Kasumi-1 (cell line): ENCODE data around the gene CEP89.
"Not testable (repeated sequence)": the region's sequence is repeated elsewhere in the genome, so short reads cannot be mapped to it uniquely, and the experiment has no call there.

ENCODE experiments used
- DNase-seq, 2 experiments: peaks; one replicate each; lab custom pipeline; 2025; lab: John Stamatoyannopoulos, UW

The CEP89 gene

DNA sequence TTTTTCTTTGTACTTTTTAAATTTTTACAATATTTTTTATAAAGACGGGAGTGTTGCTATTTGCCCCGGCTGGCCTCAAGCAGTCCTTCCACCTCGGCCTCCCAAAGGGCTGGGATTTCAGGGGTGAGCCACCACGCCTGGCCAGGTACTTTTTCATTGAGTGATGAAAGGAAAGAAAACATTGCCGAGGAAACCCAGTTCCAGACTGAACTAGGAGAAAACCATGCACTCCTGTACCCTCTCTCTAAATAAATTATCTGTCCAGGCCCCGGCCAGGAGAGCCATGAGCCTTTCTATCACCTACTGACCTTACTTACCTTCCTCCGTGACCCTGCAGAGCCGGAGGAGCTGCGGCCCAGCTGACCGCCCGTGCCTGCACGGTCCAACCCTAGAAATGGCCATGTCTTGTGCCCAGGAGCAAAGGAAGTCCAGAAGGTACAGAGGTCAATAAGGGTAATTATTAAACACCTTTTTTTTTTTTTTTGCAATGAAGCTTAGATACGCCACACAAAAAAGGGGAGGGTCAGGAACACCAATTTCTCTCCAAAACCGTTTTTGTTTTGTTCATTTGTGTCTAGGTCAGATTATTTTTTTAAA is 102.3 kb downstream of the CEP89 start, which contains the start of gene SLC7A9:
TSS of gene SLC7A9 (minus strand) at position 399 of the 597 bp plus-strand sequence. CDS start 1,233 bp downstream, outside the sequence.
- no peak for DNase-seq

DNA sequence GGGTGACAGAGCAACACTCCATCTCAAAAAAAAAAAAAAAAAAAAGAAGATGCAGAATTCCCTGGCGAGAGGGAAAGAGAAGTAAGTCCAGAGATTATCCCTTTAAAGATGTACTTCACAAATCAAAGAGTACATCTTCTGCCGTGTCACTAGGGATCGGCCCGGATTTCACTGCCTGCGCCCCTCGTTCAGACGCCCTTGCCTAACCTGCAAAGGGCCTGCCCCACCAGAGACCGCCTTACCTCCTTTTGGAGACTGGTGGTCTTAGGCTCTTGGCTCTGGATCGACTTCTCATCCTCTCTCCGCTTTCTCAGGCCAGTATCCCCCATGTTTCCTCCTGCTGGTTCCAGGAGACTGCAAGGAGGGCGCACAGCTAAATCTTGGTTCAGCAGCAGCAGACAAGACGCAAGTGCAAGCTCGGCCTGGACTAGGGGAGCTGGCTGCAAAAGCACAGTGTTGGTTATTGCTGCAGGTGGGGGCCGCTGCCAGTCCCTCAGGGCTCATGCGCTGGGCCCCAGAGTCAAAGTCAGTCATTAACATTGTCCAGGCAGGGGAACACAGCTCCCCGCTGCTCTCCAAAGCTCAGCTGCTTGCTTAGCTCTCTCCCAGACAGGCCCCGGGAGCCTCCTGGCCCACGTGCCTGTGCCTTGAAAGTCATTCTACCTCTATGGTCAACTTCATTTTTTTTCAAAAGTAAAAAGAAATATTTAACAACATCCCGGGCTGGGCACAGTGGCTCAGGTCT is 103.4 kb downstream of the CEP89 start:
- no peak for DNase-seq

DNA sequence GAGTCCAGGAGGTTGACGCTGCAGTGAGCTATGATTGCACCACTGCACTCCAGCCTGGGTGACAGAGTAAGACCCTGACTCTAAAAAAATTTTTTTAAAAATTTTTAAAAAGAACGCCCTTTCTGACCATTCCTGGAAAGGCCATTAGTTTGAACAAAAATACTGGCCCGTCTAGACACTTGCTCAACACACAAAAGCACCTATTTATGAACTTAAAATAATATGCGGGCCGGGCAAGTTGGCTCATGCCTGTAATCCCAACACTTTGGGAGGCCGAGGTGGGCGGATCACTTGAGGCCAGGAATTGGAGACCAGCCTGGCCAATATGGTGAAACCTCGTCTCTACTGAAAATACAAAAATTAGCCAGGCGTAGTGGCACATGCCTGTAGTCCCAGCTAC is 104.3 kb downstream of the CEP89 start:
- not testable (repeated sequence) for DNase-seq

DNA sequence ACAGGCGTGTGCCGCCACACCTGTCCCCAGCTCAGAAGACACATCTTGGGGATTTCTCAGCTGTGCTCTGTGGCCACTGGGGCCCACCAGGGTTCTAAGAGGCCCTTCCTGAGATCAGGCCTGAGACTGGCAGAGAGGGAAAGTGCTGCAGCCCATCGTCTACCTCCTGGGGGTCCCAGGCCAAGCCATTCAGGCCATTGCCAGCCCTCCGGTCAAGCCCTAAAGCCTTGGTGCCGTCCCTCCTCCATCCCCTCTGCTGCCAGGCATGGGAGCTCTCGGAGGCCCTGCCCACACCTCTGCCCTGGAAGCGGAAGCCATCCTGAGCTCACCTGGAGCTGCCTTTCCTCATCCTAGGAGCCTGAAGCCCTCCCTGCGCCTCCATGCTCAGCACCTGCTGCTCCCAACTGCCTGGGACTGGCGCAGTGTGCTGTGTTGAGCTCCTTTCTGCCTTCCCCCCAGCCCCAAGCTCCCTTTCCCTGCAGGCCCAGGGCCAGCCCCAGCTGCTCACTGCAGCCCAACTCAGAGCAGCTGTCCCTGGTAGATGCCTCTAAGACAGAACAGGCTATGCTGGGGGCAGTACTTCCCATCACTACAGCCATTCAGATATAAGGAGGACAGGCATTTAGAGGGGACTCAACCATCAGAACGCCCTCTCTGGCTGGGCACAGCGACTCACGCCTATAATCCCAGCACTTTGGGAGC is 105.0 kb downstream of the CEP89 start:
- no peak for DNase-seq

GRCh38 chr19:32866061-32866460 is 105.7 kb downstream of the CEP89 start:
- no peak for DNase-seq

GRCh38 chr19:32865326-32865725 is 106.4 kb downstream of the CEP89 start:
- no peak for DNase-seq

GRCh38 chr19:32864318-32865007 is 107.3 kb downstream of the CEP89 start:
- DNase-seq, result no peak

- DNase-seq, result no peak
These were observed 107.9 kb downstream of the CEP89 start for GRCh38 chr19:32863841-32864240.

DNA sequence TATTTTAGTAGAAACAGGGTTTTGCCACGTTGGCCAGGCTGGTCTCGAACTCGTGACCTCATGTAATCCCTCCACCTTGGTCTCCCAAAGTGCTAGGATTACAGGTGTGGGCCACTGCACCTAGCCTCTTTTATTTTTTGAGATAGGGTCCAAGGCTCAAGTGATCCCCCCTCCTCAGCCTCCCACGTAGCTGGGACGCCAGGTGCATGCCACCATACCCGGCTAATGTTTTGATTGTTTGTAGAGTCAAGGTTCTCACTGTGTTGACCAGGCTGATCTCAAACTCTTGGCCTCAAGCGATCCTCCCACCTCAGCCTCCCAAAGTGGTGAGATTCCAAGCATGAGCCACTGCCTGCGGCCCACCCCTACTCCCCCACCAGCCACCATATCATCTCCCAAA is 108.5 kb downstream of the CEP89 start:
- DNase-seq, result no peak

GRCh38 chr19:32862741-32863140 is 109.0 kb downstream of the CEP89 start:
- DNase-seq, result no peak

- DNase-seq, result no peak
These were observed 109.6 kb downstream of the CEP89 start for GRCh38 chr19:32862173-32862572.

- no peak for DNase-seq
These were observed 110.2 kb downstream of the CEP89 start for GRCh38 chr19:32861596-32861995.

DNA sequence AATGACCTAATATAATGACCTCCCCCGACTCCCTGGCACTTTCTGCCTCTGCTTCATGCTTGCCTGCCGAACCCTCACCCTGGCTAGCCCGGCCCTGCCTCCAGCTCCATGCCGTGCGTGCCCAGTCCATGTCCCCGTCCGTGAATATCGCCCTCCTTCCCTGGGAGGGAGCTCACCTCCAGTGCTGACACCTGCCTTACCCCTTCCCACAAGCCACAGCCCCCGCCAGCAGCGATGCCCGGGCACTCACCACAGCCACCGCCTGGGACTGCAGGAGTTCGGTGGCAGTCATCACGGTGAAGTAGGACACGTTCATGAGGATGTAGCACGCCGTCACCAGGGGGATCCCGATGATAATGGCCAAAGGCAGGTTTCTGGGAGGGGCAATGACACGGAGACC is 112.2 kb downstream of the CEP89 start:
- no peak for DNase-seq

- no peak for DNase-seq
These were observed 113.2 kb downstream of the CEP89 start for GRCh38 chr19:32858559-32858958.

DNA sequence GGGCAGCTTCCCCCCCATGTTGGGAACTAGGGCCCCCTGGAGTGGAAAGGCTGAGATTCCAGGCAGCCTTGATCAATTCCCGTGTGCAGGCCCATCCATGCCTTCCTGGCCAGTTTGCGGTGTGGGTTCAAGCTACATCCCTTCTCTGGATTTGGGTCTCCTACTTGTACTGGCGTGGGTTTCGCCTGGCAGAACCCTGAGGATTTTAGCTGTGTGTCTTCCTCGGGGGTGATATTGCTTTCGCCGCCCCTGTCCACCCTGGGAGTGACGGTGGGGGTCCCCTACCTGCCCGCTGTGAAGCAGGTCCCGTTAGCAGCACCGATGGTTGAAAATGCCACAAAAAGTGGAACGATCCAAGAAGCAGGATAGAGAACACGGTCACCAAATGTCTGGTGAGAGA is 113.6 kb downstream of the CEP89 start:
- DNase-seq, result no peak

DNA sequence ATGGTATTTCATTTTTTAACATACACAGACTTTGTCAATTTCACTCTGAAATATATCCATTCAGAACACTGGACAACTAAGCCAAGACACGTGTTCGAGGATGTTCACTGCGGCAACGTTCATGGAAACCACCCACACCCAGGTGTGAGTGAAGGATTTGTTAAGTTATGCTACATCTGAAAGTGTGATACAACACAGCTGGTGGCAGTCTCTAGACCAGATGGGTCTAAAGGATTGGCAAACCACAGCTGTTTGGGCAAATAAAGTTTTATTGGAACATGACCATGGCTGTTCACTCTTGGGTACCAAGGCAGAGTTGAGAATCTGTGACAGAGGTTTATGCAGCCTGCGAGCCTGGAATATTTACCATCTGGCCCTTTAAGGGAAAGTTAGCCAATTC is 114.2 kb downstream of the CEP89 start:
- DNase-seq, result no peak

GRCh38 chr19:32856818-32857217 is 114.9 kb downstream of the CEP89 start:
- not testable (repeated sequence) for DNase-seq

DNA sequence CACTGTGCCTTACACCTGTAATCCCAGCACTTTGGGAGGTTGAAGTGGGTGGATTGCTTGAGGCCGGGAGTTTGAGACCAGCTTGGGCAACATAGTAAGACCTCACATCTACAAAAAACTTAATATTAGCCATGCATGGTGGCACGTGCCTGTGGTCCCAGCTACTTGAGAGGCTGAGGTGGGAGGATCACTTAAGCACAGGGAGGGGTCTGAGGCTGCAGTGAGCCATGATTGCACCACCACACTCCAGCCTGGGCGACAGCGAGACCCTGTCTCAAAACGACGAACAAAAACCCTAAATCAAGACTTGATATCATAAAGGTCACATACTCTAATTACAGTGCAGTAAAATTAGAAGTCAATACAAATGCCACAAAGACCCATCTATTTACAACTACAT is 119.5 kb downstream of the CEP89 start:
- DNase-seq, result no peak

DNA sequence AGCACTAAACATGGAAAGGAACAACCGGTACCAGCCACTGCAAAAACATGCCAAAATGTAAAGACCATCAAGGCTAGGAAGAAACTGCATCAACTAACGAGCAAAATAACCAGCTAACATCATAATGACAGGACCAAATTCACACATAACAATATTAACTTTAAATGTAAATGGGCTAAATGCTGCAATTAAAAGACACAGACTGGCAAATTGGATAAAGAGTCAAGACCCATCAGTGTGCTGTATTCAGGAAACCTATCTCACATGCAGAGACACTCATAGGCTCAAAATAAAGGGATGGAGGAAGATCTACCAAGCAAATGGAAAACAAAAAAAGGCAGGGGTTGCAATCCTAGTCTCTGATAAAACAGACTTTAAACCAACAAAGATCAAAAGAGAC is 123.7 kb downstream of the CEP89 start:
- not testable (repeated sequence) for DNase-seq

- no peak for DNase-seq
These were observed 128.0 kb downstream of the CEP89 start for GRCh38 chr19:32843716-32844245.

DNA sequence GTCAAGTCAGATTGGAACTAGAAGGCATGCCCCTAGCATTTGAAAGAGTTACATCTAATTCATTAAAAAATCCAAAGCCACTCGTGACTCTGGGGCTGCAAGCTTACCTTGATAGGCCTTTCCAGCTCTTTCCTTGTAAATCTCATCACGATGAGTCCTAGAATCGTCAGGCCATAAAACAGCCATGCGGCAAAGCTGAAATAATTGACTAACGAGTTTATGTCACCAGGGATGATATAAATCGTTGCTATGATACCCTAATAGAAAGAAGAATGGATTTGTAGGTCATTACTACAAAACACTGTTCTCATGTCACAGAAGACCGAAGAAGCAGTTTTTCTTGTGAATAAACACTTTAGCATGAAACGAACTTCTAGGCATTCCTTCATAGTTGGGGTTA is 129.7 kb downstream of the CEP89 start:
- DNase-seq, result no peak

DNA sequence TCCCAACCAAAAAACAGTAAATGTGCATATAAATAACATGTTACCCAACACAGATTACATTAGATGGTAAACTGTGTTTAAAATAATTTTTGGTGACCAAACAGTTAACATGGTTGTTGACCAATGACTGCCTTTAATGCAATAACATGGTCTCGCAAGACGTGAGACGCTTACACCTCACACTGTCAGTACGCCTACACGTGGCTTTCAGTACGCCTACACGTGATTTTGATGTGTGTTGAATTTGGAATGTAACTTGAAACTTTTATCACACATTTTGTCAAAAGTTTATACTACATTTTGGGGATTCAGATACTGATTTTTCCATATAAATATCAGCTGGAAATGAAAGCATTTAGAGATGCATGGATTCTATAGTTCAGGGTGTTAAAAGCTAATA is 134.2 kb downstream of the CEP89 start:
- DNase-seq, result no peak
